HL-60 (cell line): ENCODE results near the gene MZF1.

ENCODE experiments used
- DNase-seq, 2 experiments: peaks; one replicate each; pipeline ENCODE4 v3.0.0-alpha.2; 2010 to 2020; ENCODE audit warnings: low read depth in 1 of 2, low spot score in 1 of 2
- H3K27ac ChIP-seq: fragments of 250-450 bp; sonication (Bioruptor Pico); replicated peaks from 2 replicates; pipeline ENCODE4 v1.5.1; 2020; ENCODE audit warnings: mild to moderate bottlenecking, moderate library complexity
- H3K27me3 ChIP-seq: fragments of 250-450 bp; sonication (Bioruptor Pico); 2 replicates; pipeline ENCODE4 v1.5.1; 2021; ENCODE audit warnings: mild to moderate bottlenecking, moderate library complexity; ENCODE audit not compliant: insufficient read depth, poor library complexity, severe bottlenecking
- H3K4me3 ChIP-seq: replicated peaks from 2 replicates; pipeline ENCODE4 v1.5.1; 2011; ENCODE audit warnings: mild to moderate bottlenecking, control low read depth, low read length; ENCODE audit not compliant: insufficient read depth
- GABPA ChIP-seq: IDR thresholded peaks from 2 replicates; pipeline ENCODE4 v1.6.1; 2012; ENCODE audit warnings: low read depth
- POLR2AphosphoS5 ChIP-seq: IDR thresholded peaks from 2 replicates; pipeline ENCODE4 v1.6.1; 2012; ENCODE audit warnings: low read depth
- SPI1 ChIP-seq: IDR thresholded peaks from 2 replicates; pipeline ENCODE4 v1.6.1; 2012; ENCODE audit warnings: low read depth, mild to moderate bottlenecking, borderline replicate concordance
- TF ChIP-seq, protein P1 (sequence below): IDR thresholded peaks from 2 replicates; pipeline ENCODE4 v1.6.1; 2012; ENCODE audit warnings: low read depth; ENCODE audit not compliant: insufficient replicate concordance
- TF ChIP-seq, protein P2 (sequence below): IDR thresholded peaks from one replicate; pipeline ENCODE4 v1.5.1; 2011; ENCODE audit warnings: low read length, control low read depth, inconsistent platforms; ENCODE audit not compliant: insufficient read depth

Gene MZF1

DNA sequence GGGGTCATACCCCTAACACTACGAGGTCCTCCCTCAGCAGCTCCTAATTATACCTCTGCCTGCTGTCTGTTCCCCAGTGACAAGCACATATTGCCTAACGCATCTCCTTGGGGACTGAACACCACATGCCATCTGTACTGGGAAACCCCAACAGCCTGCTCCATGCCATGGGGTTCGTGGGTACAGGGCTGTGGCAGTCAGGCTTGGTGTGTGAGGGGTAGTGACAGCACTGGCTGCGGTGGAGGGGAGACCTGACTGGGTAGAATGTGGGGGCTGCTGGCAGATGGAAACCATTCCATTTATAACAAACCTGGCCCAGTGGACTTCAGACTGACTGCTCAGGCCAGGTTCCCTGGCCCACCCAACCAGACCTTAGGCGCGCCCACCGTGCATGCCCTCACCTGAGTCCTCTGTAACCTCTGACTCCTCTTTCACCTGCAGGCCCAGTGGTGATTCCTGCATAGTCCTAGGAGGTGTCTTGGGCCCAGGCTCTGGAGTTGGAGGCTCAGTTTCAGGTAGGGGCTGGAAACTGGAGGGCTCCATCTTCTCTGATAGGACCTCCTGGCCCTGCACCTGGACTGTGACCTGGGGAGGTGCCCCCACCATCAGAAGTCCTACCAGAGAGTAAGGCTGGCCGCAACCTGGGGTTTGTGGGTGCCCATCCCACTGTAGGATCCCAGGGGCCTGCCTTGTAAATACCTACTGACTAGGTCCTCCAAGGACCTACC, 3.0 kb downstream of the MZF1 start:
- Histone ChIP-seq H3K27me3 (no peaks in the 10 kb centered on the region), H3K4me3 (no peak overlapping the region), H3K27ac (peak overlapping the region; percentile 99)
- no peak; the same call in 1 of the 2 replicates for TF ChIP-seq POLR2AphosphoS5
- TF ChIP-seq SPI1, result no peak
- TF ChIP-seq, protein P1, sequence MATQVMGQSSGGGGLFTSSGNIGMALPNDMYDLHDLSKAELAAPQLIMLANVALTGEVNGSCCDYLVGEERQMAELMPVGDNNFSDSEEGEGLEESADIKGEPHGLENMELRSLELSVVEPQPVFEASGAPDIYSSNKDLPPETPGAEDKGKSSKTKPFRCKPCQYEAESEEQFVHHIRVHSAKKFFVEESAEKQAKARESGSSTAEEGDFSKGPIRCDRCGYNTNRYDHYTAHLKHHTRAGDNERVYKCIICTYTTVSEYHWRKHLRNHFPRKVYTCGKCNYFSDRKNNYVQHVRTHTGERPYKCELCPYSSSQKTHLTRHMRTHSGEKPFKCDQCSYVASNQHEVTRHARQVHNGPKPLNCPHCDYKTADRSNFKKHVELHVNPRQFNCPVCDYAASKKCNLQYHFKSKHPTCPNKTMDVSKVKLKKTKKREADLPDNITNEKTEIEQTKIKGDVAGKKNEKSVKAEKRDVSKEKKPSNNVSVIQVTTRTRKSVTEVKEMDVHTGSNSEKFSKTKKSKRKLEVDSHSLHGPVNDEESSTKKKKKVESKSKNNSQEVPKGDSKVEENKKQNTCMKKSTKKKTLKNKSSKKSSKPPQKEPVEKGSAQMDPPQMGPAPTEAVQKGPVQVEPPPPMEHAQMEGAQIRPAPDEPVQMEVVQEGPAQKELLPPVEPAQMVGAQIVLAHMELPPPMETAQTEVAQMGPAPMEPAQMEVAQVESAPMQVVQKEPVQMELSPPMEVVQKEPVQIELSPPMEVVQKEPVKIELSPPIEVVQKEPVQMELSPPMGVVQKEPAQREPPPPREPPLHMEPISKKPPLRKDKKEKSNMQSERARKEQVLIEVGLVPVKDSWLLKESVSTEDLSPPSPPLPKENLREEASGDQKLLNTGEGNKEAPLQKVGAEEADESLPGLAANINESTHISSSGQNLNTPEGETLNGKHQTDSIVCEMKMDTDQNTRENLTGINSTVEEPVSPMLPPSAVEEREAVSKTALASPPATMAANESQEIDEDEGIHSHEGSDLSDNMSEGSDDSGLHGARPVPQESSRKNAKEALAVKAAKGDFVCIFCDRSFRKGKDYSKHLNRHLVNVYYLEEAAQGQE, result no peak
- TF ChIP-seq, protein P2, sequence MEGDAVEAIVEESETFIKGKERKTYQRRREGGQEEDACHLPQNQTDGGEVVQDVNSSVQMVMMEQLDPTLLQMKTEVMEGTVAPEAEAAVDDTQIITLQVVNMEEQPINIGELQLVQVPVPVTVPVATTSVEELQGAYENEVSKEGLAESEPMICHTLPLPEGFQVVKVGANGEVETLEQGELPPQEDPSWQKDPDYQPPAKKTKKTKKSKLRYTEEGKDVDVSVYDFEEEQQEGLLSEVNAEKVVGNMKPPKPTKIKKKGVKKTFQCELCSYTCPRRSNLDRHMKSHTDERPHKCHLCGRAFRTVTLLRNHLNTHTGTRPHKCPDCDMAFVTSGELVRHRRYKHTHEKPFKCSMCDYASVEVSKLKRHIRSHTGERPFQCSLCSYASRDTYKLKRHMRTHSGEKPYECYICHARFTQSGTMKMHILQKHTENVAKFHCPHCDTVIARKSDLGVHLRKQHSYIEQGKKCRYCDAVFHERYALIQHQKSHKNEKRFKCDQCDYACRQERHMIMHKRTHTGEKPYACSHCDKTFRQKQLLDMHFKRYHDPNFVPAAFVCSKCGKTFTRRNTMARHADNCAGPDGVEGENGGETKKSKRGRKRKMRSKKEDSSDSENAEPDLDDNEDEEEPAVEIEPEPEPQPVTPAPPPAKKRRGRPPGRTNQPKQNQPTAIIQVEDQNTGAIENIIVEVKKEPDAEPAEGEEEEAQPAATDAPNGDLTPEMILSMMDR, result no peak
- no peak for TF ChIP-seq GABPA
- peak in 1 of 2 experiments; percentile 55 for DNase-seq

DNA sequence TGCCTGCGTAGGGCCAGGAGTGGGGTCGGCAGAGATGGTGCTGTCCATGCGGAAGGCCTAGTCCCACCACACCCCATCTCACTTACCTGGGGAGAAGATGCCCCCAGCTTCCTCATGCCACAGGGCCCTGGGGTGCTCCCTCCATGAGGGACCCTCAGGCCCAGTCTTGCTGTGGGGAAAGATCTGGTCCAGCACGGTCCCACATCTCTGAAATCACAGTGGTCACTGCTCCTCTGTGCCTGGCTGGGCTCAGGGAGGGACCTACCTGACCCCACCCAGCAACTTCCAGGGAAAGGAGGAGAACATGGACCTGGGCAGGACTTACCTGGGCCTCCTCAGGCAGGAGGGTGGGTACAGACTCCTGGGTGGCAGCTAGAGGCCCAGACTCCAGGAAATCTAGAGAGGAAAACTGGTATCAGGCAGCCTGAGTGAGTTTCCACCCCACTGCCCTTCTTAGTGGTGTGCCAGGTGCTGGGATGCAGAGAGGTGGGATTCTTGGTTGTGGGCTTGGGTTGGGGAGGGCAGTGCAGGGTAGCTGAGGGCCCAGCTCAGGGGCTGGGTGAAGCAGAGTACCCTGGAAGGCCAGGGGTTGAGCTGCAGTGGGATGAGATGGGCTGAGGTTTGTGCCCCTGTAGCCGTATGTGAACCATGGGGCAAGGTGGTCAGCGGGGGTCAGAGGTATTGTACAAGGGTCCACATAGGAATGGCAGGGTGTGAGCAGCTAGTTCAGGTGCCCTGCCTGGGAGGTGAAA, 3.8 kb downstream of the MZF1 start:
- Histone ChIP-seq H3K4me3 (no peak overlapping the region), H3K27me3 (no peaks in the 10 kb centered on the region), H3K27ac (no peak overlapping the region)
- TF ChIP-seq SPI1 (no peak), POLR2AphosphoS5 (no peak)
- no peak for DNase-seq

DNA sequence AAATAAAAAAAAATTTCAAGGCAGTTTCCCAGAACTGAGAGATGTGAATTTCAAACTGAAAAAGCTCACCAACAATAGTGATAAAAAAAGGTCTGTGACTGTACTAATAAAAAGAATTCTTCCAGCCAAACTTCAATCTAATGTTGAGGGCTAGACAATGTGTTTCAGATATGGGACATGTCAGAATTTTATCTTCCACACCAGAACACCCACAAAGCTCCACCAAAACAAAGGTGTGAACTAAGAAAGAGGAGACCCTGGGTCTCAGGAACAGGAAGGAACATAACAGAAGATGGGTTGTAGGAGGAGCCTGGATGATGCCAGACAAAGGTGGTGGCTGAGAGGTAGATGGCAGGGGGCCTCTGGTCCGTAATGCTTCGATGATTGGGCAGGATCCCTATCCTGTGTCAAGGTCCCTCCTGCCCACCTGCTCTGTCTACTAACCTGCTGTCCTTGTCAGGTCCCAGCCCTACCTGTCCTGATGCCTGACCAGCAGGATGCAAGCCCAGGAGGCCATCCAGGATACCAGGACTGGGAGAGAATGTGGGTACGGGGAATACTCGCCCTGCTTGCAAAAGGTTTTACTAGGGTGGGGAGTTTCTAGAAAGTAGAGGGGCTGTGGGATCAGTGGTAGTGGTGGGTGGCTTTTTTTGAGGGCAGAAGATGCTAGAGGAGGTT, 4.5 kb downstream of the MZF1 start:
- Histone ChIP-seq H3K27me3 (no peaks in the 10 kb centered on the region), H3K27ac (no peak overlapping the region), H3K4me3 (no peak overlapping the region)
- DNase-seq, result no peak
- no peak for TF ChIP-seq POLR2AphosphoS5
- TF ChIP-seq, protein P2, result no peak
- TF ChIP-seq GABPA, result no peak
- no peak for TF ChIP-seq SPI1
- TF ChIP-seq, protein P1, result no peak

DNA sequence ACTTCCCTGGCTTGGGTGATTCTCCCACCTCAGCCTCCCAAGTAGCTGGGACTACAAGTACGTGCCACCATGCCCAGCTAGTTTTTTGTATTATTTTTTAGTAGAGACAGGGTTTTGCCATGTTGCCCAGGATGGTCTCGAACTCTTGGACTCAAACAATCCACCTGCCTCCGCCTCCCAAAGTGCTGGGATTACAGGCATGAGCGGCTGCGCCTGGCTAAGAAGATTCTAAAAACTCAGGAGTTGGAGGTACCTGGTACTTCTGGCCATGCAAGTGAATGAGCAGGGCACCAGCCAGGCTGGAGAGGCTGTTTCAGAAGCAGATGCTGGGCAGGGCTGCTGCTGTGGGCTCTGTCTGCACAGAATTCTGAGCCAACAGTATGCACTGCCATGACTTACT, 6.1 kb downstream of the MZF1 start:
- TF ChIP-seq, protein P2, result no peak
- no peak for TF ChIP-seq SPI1
- TF ChIP-seq GABPA, result no peak
- TF ChIP-seq POLR2AphosphoS5, result no peak
- TF ChIP-seq, protein P1, result no peak
- no peak overlapping the region for H3K27ac ChIP-seq
- no peak for DNase-seq
- no peak overlapping the region for H3K4me3 ChIP-seq
- no peaks in the 10 kb centered on the region for H3K27me3 ChIP-seq
